Stimulated activated CD8-positive, alpha-beta memory T cell treated with anti-CD3 and anti-CD28 coated beads, Interleukin-4, amount 100 ng/mL, for 4 hours (primary cell): ENCODE measurements around the gene DUSP21.
"Not testable (repeated sequence)": the region's sequence is repeated elsewhere in the genome, so short reads cannot be mapped to it uniquely, and the experiment has no call there.

Source experiments
- DNase-seq, 2 donors: peaks; one replicate each; pipeline ENCODE4 v3.0.0-alpha.2; 2020; ENCODE audit warnings: low read depth in 2 of 2, low spot score in 1 of 2

Gene DUSP21

DNA sequence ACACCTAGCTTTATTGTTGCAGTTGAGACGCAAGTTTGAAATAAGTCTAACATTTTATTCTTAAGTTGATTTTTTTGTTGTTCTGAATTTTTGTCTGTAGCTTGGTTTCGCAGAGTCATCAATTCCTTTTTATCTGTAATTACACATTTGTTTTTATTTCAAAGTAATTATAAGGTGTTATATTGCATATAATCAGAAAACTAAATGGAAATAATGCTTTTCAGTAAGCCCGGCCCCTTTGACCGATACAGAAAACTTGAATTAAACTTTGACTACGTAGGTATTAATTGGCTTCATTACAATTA is 31.3 kb downstream of the DUSP21 start:
- DNase-seq: no peak

DNA sequence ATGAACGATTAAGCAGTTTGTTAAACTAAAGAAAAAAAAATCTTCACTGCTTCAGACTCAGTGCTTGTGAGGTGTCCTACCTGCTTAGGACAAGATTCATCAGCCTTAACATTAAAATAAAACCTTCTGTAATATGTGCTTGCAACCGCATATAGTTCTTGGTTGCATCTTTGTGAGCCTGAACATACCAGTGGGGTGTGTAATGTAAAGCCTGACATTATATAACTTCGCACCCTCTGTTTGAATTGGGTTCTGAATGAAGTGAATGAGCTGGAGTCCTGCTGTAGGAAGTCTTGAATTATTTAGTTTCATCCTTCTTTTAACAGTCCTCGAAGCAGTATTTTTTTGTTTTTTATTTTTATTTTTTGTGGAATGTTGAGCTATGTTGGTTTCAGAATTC is 32.3 kb downstream of the DUSP21 start:
- no peak for DNase-seq

DNA sequence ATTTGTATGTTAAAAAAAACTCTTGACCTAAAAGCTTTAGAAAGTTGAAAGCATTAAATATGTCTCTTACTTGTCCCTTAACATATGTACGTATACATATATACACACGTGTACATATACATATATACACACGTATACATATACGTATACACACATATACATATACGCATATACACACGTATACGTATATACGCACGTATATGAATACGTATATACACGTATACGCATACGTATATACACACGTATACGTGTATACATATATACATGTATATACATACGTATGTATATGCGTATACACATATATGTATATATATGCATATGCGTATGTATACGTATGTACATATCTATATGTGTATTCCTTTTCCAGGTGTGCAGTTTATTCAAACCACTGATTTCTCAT is 32.9 kb downstream of the DUSP21 start:
- DNase-seq: no peak

DNA sequence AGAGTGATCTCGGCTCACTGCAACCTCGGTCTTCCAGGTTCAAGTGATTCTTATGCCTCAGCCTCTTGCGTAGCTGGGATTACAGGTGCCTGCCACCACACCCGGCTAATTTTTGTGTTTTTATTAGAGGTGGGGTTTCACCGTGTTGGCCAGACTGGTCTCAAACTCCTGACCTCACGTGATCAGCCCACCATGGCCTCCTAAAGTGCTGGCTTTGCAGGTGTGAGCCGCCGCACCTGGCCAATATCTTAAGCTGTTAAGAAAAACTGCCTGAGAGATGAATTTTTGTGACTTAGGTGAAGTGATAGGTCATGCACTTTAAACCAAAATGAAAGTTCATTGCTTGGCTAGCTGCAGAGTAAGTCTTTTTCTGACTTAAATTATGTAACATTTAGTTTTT is 35.0 kb downstream of the DUSP21 start:
- no peak for DNase-seq

DNA sequence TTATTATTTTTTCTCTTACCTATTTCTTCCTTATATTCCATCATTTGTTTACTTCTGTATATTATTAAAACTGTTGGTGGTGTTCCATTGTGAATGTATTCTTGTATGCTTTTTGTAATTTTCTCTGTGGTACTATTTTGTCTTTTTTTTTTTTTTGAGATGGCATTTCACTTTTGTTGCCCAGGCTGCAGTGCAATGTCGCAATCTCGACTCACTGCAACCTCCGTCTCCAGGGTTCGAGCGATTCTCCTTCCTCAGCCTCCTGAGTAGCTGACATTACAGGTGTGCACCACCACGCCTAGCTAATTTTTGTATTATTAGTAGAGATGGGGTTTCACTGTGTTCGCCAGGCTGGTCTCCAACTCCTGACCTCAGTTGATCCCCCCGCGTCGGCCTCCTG is 37.7 kb downstream of the DUSP21 start:
- no peak for DNase-seq

DNA sequence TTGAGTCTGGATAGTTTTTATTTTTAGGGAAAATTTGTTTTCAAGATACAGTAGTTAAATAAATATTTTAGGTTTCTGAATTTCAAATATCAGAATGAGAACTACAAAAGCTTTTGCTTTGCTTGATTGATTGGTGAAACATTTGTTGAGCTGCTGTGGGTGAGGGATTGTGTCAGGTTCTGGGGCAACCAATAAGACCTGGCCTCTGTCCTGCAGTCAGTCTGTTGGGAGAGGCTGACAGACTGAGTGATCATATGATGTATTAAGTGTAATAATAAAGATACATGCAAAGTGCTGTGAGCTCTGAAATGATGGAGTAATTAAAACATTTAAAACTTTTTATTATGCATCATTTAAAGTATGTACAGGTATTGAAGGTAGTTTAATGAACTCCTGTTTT is 38.8 kb downstream of the DUSP21 start:
- DNase-seq: no peak

DNA sequence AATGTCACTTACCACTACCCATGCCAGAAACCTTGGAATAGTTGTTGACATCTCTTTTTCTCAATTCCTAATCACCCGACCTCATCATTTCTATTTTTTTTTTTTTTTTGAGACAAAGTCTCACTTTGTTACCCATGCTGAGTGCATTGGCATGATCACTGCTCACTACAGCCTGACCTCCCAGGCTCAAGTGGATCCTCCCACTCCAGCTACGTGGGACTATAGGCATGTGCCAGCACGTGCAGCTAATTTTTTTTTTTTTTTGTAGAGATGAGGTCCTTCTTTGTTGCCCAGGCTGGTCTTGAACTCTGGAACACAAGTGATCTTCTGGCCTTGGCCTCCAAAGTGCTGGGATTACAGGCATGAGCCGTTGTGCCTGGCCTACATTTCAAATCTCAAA is 41.1 kb downstream of the DUSP21 start:
- DNase-seq: no peak

DNA sequence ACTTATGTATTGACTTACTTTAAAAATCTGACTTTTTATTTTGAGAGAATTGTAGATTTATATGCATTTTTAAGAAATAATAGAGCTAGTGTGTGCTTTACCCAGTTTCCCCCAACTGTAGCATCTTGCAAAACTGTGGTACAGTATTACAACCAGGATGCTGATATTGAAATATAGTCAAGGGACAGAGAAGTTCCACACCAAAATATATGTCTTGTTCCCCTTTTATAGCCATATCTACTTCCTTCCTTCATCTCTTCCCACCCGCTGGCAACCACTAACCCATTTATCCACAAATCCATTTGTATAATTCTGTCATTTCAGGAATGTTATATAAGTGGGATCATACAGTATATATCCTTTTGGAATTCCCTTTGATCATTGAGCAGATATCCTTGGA is 46.0 kb downstream of the DUSP21 start:
- DNase-seq: no peak

DNA sequence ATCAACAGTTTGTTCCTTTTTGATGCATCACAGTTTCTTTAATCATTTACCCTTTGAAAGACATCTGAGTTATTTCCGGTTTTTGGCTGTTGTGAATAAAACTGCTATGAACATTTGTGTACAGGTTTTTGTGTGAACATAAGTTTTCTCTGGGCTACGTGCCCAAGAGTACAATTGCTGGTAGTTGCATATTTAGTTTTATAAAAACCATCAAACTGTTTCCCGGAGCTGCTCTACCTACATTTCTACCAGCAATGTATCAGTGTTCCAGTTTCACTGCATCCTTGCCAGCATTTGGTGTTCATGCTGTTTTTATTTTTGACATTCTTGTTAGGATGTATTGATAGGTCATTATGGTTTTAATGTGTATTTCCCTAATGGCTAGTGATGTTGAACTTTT is 46.4 kb downstream of the DUSP21 start:
- no peak for DNase-seq

DNA sequence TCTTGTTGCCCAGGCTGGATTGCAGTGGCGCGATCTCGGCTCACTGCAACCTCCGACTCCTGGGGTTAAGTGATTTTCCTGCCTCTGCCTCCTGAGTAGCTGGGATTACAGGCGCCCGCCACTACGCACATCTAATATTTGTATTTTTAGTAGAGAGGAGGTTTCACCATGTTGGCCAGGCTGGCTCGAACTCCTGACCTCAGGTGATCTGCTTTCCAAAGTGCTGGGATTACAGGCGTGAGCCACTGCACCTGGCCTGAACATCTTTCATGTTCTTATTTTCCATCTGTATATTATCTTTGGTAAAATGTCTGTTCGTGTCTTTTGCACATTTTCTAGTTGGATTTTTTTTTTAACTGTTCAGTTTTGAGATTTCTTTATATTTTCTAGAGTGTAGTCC is 46.9 kb downstream of the DUSP21 start:
- not testable (repeated sequence) for DNase-seq

DNA sequence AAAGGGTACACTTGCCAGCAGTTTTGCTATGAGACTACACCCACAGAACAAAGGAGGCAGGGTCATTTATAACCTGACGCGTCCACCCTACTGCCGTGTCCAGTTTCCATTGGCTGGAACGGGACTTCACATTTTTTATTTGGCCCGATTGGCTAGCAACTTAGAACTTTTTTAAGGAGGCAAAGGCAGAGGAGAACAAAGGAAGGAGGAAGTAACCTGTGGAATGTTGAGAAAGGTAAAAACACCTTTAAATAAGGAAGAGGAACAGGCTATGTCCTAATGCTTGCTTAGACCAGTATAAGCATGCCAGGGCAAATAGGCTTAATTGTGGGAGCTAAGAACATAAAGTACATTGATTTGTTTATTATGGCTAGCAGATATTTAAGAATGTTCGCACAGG is 47.8 kb downstream of the DUSP21 start:
- DNase-seq: no peak
